OCI-LY7 (cell line): ENCODE measurements around the gene IPCEF1.

Experiments
- CTCF ChIP-seq: fragments of 200-600 bp; sonication (generic); conservative IDR thresholded peaks from 2 replicates; pipeline ENCODE4 v1.5.1; 2014; ENCODE audit warnings: mild to moderate bottlenecking, antibody characterized with exemption, low read length, moderate library complexity, mixed read lengths
- EZH2phosphoT487 ChIP-seq: fragments of 200-600 bp; sonication (generic); IDR thresholded peaks from 2 replicates; pipeline ENCODE4 v1.6.1; 2018; ENCODE audit warnings: low read depth, borderline replicate concordance, mild to moderate bottlenecking, mixed run types, antibody characterized with exemption, low read length, moderate library complexity, mixed read lengths

GRCh38 chr6:154383273-154383672 is 26.7 kb upstream of the IPCEF1 start:
- TF ChIP-seq CTCF (no peak), EZH2phosphoT487 (no peak)
